ENCODE data around the gene C4BPB.

- TF ChIP-seq EZH2 (IDR thresholded peaks at IDR 0.05; ENCODE audit: insufficient read depth, poor library complexity, severe bottlenecking) (no peak), EZH2phosphoT487 (IDR thresholded peaks at IDR 0.05; ENCODE audit: insufficient read depth, low read depth) (no peak)
These were observed 21.5 kb upstream of the C4BPB start for GRCh38 chr1:207067185-207067584.

Measured in GM23248 (cell line).